Tibial artery (tissue), 4 donors: Measurements from ENCODE around the gene VGLL2.

Source experiments
- DNase-seq, 2 donors: peaks; one replicate each; pipeline ENCODE4 v3.0.0-alpha.2; 2019
- H3K27ac ChIP-seq, 2 donors: fragments of 200-600 bp; sonication (generic) in 1 of 2; 1 replicate in 1 of 2; 2 replicates in 1 of 2; pipeline ENCODE4 v1.5.1; 2018 to 2019; ENCODE audit warnings: mild to moderate bottlenecking in 1 of 2
- H3K27me3 ChIP-seq, 2 donors: fragments of 200-600 bp; sonication (generic) in 1 of 2; one replicate each; pipeline versions ENCODE4 v1.5.1 to v1.6.0; 2016 to 2019
- H3K36me3 ChIP-seq, 3 donors: fragments of 200-600 bp; sonication (generic) in 2 of 3; one replicate each; pipeline ENCODE4 v1.5.1; 2016 to 2019; ENCODE audit warnings: mild to moderate bottlenecking in 2 of 3
- H3K4me1 ChIP-seq, 4 donors: fragments of 200-600 bp; sonication (generic) in 2 of 4; 1 replicate in 3 of 4; 2 replicates in 1 of 4; pipeline ENCODE4 v1.5.1; 2016 to 2019
- H3K4me3 ChIP-seq, 2 donors: fragments of 200-600 bp; sonication (generic) in 1 of 2; 1 replicate in 1 of 2; 2 replicates in 1 of 2; pipeline ENCODE4 v1.5.1; 2018 to 2019; ENCODE audit warnings: mild to moderate bottlenecking in 2 of 2
- H3K9me3 ChIP-seq, 3 donors: fragments of 200-600 bp; sonication (generic) in 1 of 3; one replicate each; pipeline ENCODE4 v1.5.1; 2016 to 2019
- CTCF ChIP-seq, 2 experiments: fragments of 200-600 bp in 1 of 2; fragments of 450-650 bp in 1 of 2; IDR thresholded peaks; one replicate each; pipeline ENCODE4 v1.5.1; 2017 to 2019; ENCODE audit warnings: antibody characterized with exemption in 2 of 2, mild to moderate bottlenecking in 1 of 2, moderate library complexity in 1 of 2
- intact Hi-C: fragments of 100-400 bp; cut with DNase I; formaldehyde crosslinking; loops from one replicate; pipeline ENCODE4 v1.15.0; 2023; ENCODE audit warnings: low total_unique reads

VGLL2 gene

GRCh38 chr6:117275711-117276110 is 10.4 kb downstream of the VGLL2 start:
- intact Hi-C loops = no loop called here
- DNase-seq = no peak
- no peak overlapping the region for H3K4me3 ChIP-seq
- no peak for TF ChIP-seq CTCF (IDR thresholded peaks at IDR 0.05)
- H3K4me1 ChIP-seq = peaks cover 0 to 5% (median 2%) of the 10 kb centered on the region in 4 donors
- H3K36me3 ChIP-seq = no peaks in the 10 kb centered on the region
- H3K27ac ChIP-seq = no peak overlapping the region
- peaks cover 0 to 34% of the 10 kb centered on the region in 2 donors for H3K27me3 ChIP-seq
- H3K9me3 ChIP-seq = no peaks in the 10 kb centered on the region

GRCh38 chr6:117276778-117277316 is 11.5 kb downstream of the VGLL2 start:
- DNase-seq = no peak
- no peak overlapping the region for H3K27ac ChIP-seq
- H3K27me3 ChIP-seq = peaks cover 0 to 33% of the 10 kb centered on the region in 2 donors
- intact Hi-C loops = no loop called here
- H3K36me3 ChIP-seq = no peaks in the 10 kb centered on the region
- no peaks in the 10 kb centered on the region for H3K4me1 ChIP-seq
- TF ChIP-seq CTCF (IDR thresholded peaks at IDR 0.05) = no peak
- no peak overlapping the region for H3K4me3 ChIP-seq
- no peaks in the 10 kb centered on the region for H3K9me3 ChIP-seq

GRCh38 chr6:117280922-117281321 is 15.6 kb downstream of the VGLL2 start:
- no peaks in the 10 kb centered on the region for H3K9me3 ChIP-seq
- no peak overlapping the region for H3K27ac ChIP-seq
- H3K36me3 ChIP-seq = no peaks in the 10 kb centered on the region
- H3K27me3 ChIP-seq = peaks cover 0 to 10% of the 10 kb centered on the region in 2 donors
- no peaks in the 10 kb centered on the region for H3K4me1 ChIP-seq
- no peak overlapping the region for H3K4me3 ChIP-seq
- TF ChIP-seq CTCF (IDR thresholded peaks at IDR 0.05) = no peak
- DNase-seq = no peak
- intact Hi-C loops = no loop called here

GRCh38 chr6:117288083-117288715 is 22.8 kb downstream of the VGLL2 start:
- no peak overlapping the region for H3K27ac ChIP-seq
- TF ChIP-seq CTCF (IDR thresholded peaks at IDR 0.05) = no peak

GRCh38 chr6:117290173-117290846 is 25.0 kb downstream of the VGLL2 start:
- intact Hi-C loops = no loop called here
- no peak overlapping the region for H3K27ac ChIP-seq
- H3K9me3 ChIP-seq = no peaks in the 10 kb centered on the region
- no peaks in the 10 kb centered on the region for H3K4me1 ChIP-seq
- H3K36me3 ChIP-seq = no peaks in the 10 kb centered on the region
- H3K4me3 ChIP-seq = no peak overlapping the region
- no peak for DNase-seq
- H3K27me3 ChIP-seq = peaks cover 0 to 6% of the 10 kb centered on the region in 2 donors
- no peak for TF ChIP-seq CTCF (IDR thresholded peaks at IDR 0.05)

More at GRCh38 chr6:117288083-117288715, 22.8 kb downstream of the VGLL2 start:
- Histone ChIP-seq H3K9me3 (no peaks in the 10 kb centered on the region), H3K4me1 (no peaks in the 10 kb centered on the region), H3K27me3 (peaks cover 0 to 6% of the 10 kb centered on the region in 2 donors), H3K4me3 (no peak overlapping the region), H3K36me3 (no peaks in the 10 kb centered on the region)
- intact Hi-C loops = no loop called here
- no peak for DNase-seq
